ENCODE results near the gene GOSR1. TPM values are rescaled to one million over a fixed set of nuclear protein-coding genes. Genes with fewer than 3 reads are reported as not detected.
"Not testable (repeated sequence)": the region's sequence is repeated elsewhere in the genome, so short reads cannot be mapped to it uniquely, and the experiment has no call there.

The GOSR1 gene
- total RNA-seq, 1 experiment from 2014 or later: 86.5 TPM

- Histone ChIP-seq H3K4me1 (no peaks in the 10 kb centered on the region), H3K4me3 (ENCODE audit: low read depth, low read length) (no peak overlapping the region), H3K27me3 (replicated peaks; ENCODE audit: control insufficient read depth, insufficient read depth, low read length) (no peaks in the 10 kb centered on the region), H3K36me3 (ENCODE audit: control insufficient read depth, insufficient read depth, low read length) (no peaks in the 10 kb centered on the region), H3K9me3 (no peaks in the 10 kb centered on the region)
- Mint-ChIP-seq H3K36me3 (ENCODE audit: insufficient read depth, unreplicated experiment) (no peaks in the 10 kb centered on the region), H3K4me3 (ENCODE audit: unreplicated experiment) (no peak overlapping the region), H3K9me3 (ENCODE audit: unreplicated experiment) (no peaks in the 10 kb centered on the region), H3K4me1 (ENCODE audit: low read depth, unreplicated experiment) (peaks cover 6% of the 10 kb centered on the region), H3K27ac (ENCODE audit: unreplicated experiment) (no peak overlapping the region), H3K27me3 (ENCODE audit: insufficient read depth, unreplicated experiment) (no peaks in the 10 kb centered on the region)
- no TSS peak for BruUV-seq (replicated peaks)
- no peak for TF ChIP-seq CTCF (IDR thresholded peaks at IDR 0.05; ENCODE audit: insufficient read depth in 1 of 2, low read depth in 1 of 2, low read length in 1 of 2, severe bottlenecking in 1 of 2, unreplicated experiment in 1 of 2)
- ChIA-PET POLR2A (no interaction called here), CTCF (no interaction called here)
- DNase-seq: no peak
- intact Hi-C loops (cut with micrococcal nuclease; ENCODE audit: unreplicated experiment): no loop called here
Observed at GRCh38 chr17:30543456-30543855, 66.2 kb downstream of the GOSR1 start.

- ChIA-PET CTCF (interaction anchor here (0.9 kb wide), 1 partner anchor 55 kb away, joined by 4 read pairs; no protein-coding TSS in a partner anchor), POLR2A (no interaction called here)
- no peaks in the 10 kb centered on the region for H3K4me1 ChIP-seq
- BruUV-seq (replicated peaks): no TSS peak
- Mint-ChIP-seq H3K4me3 (ENCODE audit: unreplicated experiment) (no peak overlapping the region), H3K27ac (ENCODE audit: unreplicated experiment) (no peak overlapping the region), H3K4me1 (ENCODE audit: low read depth, unreplicated experiment) (peaks cover 6% of the 10 kb centered on the region), H3K36me3 (ENCODE audit: insufficient read depth, unreplicated experiment) (no peaks in the 10 kb centered on the region), H3K9me3 (ENCODE audit: unreplicated experiment) (no peaks in the 10 kb centered on the region), H3K27me3 (ENCODE audit: insufficient read depth, unreplicated experiment) (no peaks in the 10 kb centered on the region)
- DNase-seq: no peak
- intact Hi-C loops (cut with micrococcal nuclease; ENCODE audit: unreplicated experiment): no loop called here
- TF ChIP-seq CTCF (IDR thresholded peaks at IDR 0.05; ENCODE audit: insufficient read depth in 1 of 2, low read depth in 1 of 2, low read length in 1 of 2, severe bottlenecking in 1 of 2, unreplicated experiment in 1 of 2): no peak
- no peaks in the 10 kb centered on the region for H3K36me3 ChIP-seq (ENCODE audit: control insufficient read depth, insufficient read depth, low read length)
- no peaks in the 10 kb centered on the region for H3K9me3 ChIP-seq
- no peak overlapping the region for H3K4me3 ChIP-seq (ENCODE audit: low read depth, low read length)
- H3K27me3 ChIP-seq (replicated peaks; ENCODE audit: control insufficient read depth, insufficient read depth, low read length): no peaks in the 10 kb centered on the region
Observed at GRCh38 chr17:30545024-30545423, 67.8 kb downstream of the GOSR1 start.

- no peaks in the 10 kb centered on the region for H3K27me3 Mint-ChIP-seq (ENCODE audit: insufficient read depth, unreplicated experiment)
- no peaks in the 10 kb centered on the region for H3K9me3 Mint-ChIP-seq (ENCODE audit: unreplicated experiment)
- H3K4me3 ChIP-seq (ENCODE audit: low read depth, low read length): no peak overlapping the region
- no peak for TF ChIP-seq CTCF (IDR thresholded peaks at IDR 0.05; ENCODE audit: insufficient read depth in 1 of 2, low read depth in 1 of 2, low read length in 1 of 2, severe bottlenecking in 1 of 2, unreplicated experiment in 1 of 2)
- ChIA-PET POLR2A (no interaction called here), CTCF (no interaction called here)
- H3K27ac Mint-ChIP-seq (ENCODE audit: unreplicated experiment): no peak overlapping the region
- no peak for DNase-seq
- H3K36me3 ChIP-seq (ENCODE audit: control insufficient read depth, insufficient read depth, low read length): no peaks in the 10 kb centered on the region
- no peaks in the 10 kb centered on the region for H3K27me3 ChIP-seq (replicated peaks; ENCODE audit: control insufficient read depth, insufficient read depth, low read length)
- no peaks in the 10 kb centered on the region for H3K4me1 ChIP-seq
- H3K4me3 Mint-ChIP-seq (ENCODE audit: unreplicated experiment): no peak overlapping the region
- no TSS peak for BruUV-seq (replicated peaks)
- no peaks in the 10 kb centered on the region for H3K36me3 Mint-ChIP-seq (ENCODE audit: insufficient read depth, unreplicated experiment)
- intact Hi-C loops (cut with micrococcal nuclease; ENCODE audit: unreplicated experiment): no loop called here
- peaks cover 12% of the 10 kb centered on the region for H3K4me1 Mint-ChIP-seq (ENCODE audit: low read depth, unreplicated experiment)
- H3K9me3 ChIP-seq: no peaks in the 10 kb centered on the region
Observed at GRCh38 chr17:30547778-30548573, 70.8 kb downstream of the GOSR1 start.

- H3K27me3 ChIP-seq (replicated peaks; ENCODE audit: control insufficient read depth, insufficient read depth, low read length); H3K4me3 ChIP-seq (ENCODE audit: low read depth, low read length); H3K36me3 ChIP-seq (ENCODE audit: control insufficient read depth, insufficient read depth, low read length); CTCF ChIA-PET; BruUV-seq (replicated peaks); H3K27me3 Mint-ChIP-seq (ENCODE audit: insufficient read depth, unreplicated experiment); H3K4me1 ChIP-seq; H3K36me3 Mint-ChIP-seq (ENCODE audit: insufficient read depth, unreplicated experiment); H3K9me3 Mint-ChIP-seq (ENCODE audit: unreplicated experiment); H3K27ac Mint-ChIP-seq (ENCODE audit: unreplicated experiment); DNase-seq; H3K4me3 Mint-ChIP-seq (ENCODE audit: unreplicated experiment); POLR2A ChIA-PET; H3K9me3 ChIP-seq; intact Hi-C loops (cut with micrococcal nuclease; ENCODE audit: unreplicated experiment): not testable (repeated sequence)
- peaks cover 12% of the 10 kb centered on the region for H3K4me1 Mint-ChIP-seq (ENCODE audit: low read depth, unreplicated experiment)
Observed at GRCh38 chr17:30549181-30549580, 72.0 kb downstream of the GOSR1 start.
